Mucosa of gallbladder (tissue), 1 donor: ENCODE results near the gene TSPAN11. TPM values are rescaled to one million over a fixed set of nuclear protein-coding genes. Genes with fewer than 3 reads are reported as not detected.

Source experiments
- total RNA-seq: library from RNA; stranded (reverse); gene quantifications from one replicate; pipeline ENCODE4 v1.2.1, GENCODE V29; 2021
- donor health status: DM: no; HTN: no; CAD: no.

Gene TSPAN11
- total RNA-seq, 1 donor from 2014 or later: 6.7 TPM

Other genes starting within 250 kb of the TSPAN11 start
- gene IPO8, start 230.9 kb upstream of the TSPAN11 start, total RNA-seq: 48.0 TPM
- 15.9 TPM for gene CAPRIN2, start 171.8 kb upstream of the TSPAN11 start, total RNA-seq
- gene DDX11, start 147.1 kb downstream of the TSPAN11 start, total RNA-seq: 51.0 TPM